Myocyte (in vitro differentiated cells): Measurements from ENCODE around the gene PAK6. TPM values are rescaled to one million over a fixed set of nuclear protein-coding genes. Genes with fewer than 3 reads are reported as not detected.
A peak's percentile ranks its signal among the peaks of the same experiment; 100 is the strongest.

Experiments
- DNase-seq: peaks from one replicate; pipeline ENCODE4 v3.0.0-alpha.2; 2012; ENCODE audit warnings: low read depth
- total RNA-seq: library from RNA; depleted of rRNA; stranded (reverse); fragments of >200 nt; gene quantifications from 2 replicates; pipeline ENCODE4 v1.2.3, GENCODE V29; 2014

The PAK6 gene
- total RNA-seq, 1 donor from 2014 or later: 0.48 TPM

DNA sequence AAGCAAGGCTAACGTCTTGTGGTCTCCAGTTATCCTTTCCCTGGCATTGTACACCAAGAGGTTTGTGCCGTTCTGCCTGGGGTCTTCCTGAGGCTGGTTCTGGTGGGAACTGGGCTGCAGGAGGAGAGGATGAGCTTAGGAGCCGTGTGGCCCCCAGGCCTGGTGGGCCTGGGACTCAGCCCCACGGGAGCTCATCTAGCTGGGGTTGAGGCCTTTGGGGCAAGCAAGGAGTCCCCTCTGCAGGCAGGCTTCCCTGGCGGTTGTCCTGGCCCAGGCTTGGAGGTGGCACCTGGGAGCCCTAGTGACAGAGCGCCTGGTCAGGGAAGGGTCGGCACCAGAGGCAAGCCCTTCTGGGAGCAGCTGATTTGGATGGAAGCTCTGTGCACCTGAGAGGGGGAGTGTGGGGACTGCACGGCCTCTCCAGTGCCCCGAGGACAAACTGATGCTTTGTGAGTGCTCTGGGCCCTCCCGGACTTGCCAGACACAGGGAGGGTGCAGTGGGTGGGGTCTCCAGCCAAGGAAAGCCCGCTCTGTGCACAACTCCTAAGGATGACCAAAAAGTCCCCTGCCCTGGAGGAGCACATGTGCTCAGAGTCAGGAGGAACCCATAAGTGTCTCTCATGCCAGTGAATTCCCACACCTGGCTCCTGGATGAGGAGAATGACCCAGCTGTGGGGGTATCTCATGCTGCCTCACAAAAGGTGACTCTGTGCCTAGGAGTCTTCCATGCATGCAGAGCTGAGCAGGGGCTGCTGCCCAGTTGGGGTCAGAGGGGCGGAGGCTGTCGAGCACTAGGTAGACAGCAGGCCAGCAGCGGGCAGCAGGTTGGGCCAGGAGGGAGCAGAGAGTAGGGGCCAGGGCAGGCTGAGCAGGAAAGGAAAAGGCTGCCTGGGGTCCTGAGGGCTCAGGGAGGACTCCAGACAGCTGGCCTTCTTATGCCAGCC lies 2.7 kb downstream of the PAK6 start:
- no peak for DNase-seq

DNA sequence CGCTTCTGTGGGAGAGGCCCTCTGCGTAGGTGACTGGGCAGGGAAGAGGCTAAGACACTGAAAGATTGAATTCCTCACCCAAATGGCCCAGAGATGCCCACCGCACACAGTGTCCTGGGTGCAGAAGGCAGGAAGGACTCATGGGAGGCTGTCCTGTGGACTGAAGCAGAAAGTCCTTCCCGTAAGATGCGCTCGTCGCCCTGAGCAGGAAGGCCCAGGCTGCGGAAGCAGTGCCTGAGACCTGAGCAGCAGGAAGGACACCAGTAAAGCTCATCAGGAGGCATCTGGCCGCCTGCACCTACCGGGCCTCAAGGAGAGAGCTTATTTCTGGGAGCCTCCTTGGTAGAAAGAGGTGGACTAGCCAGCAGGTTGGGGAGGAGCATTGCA lies 3.3 kb downstream of the PAK6 start:
- DNase-seq: no peak

DNA sequence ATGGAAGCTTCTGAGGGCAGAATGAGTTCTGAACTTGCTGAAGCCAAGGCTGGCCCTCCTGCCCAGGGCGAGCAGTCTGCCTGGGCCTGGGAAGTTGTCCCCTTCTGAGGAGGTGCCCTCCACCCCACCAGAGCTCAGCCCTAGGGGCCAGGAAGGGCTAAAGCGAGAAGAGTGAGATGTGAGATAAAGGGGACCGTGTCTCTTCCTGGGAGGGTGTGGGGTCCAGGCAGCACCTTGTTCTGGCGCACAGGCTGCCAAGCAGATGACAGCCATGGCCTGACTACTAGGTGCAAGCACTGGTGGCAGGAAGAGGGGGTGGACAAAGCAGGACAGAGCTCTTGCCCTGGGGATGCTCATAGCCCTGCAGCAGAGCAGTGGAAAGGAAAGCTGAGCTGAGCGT lies 3.7 kb downstream of the PAK6 start:
- no peak for DNase-seq

DNA sequence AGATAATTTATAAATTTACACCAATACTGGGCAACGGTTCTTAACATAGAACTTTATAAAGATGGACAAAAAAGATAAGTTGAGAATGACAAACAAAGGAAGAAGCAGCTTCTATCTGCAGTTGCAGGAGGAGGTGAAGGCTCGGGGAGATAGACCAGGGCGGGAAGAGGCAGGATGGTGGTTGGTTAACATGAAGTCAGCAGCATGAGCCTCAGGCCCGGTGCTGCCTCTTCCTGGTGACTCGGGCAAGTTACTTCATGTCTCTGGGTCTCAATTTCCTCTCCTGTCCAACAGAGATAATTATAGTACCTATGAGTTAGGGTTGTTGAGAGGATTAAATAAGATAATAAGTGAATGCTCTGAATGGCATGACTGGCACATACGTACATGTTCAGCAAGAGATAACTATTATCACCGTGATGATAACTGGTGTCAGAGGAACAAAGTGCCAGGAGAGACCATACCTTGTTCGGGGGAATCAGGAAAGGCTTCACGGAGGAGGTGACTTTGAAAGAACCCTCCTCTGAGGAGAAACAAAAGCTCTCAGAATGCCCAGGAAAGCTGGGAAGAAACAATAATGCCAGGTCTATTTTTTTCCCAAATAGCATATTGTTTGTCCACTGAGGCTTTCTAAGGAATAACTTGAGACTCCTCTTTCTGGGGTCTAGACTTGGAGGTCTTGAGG lies 4.4 kb downstream of the PAK6 start:
- DNase-seq: no peak

DNA sequence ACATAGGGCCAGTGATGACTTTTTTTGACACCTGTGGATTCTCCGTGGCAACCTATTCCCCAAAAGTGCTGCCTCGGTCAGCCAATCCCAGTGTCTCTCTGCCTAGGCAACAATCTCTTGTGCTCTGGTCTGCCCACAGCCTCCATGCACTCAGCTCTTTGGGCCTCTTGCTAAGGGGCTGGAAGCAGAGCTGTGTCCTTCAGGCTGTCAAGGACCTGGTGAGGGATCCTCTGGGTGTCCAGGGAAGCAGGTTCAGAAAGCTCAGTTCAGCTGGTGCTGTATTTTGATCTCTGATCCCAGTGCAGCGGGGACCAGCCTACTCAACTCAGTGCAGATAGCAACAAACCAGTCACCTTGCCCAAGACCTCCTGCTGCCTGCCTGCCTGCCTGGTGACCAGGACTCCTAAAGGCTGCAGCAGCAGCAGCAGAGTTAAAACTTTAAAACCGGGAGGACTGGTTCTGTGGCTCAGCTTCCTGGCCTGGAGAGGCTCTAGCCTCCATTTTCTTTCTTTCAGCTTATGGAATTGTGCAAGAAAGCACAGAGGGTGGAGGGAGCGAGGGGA lies 6.2 kb downstream of the PAK6 start:
- DNase-seq: no peak

DNA sequence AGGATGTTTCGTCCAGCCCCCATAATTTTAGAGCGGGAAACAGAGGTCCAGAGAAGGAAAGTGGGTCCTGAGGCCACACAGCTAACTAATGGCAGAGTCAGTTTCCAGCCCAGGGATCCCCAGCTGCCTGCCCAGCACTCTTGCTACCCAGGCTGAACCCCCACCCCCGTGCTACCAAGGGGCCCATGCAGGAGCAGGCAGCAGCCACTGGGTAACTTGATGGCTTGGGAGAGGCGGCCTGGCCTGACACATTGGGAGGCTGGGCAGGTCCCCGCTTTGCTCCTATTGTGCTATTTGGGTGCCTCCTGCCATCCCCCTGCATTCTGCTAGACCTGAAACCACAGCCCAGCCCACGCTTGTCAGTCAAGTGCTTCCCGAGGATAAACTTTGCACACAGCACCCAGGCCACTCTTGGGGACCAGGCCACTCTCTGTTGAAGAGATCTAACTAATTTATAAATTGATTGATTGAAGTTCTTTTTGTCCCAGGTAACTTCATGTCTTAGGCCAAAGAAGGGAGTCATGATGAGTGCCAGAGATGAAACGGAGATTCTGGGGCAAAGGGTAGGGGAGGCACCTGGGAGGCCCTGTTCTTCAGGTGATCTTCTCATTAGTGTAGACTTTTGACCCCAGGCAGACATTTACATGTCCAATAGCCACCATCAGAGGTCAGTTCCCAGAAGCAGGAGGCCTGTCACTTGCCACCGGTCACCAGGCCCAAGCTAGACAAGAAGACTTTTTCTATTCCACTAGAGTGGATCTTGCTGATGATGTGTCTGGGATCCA lies 7.0 kb downstream of the PAK6 start:
- no peak for DNase-seq

DNA sequence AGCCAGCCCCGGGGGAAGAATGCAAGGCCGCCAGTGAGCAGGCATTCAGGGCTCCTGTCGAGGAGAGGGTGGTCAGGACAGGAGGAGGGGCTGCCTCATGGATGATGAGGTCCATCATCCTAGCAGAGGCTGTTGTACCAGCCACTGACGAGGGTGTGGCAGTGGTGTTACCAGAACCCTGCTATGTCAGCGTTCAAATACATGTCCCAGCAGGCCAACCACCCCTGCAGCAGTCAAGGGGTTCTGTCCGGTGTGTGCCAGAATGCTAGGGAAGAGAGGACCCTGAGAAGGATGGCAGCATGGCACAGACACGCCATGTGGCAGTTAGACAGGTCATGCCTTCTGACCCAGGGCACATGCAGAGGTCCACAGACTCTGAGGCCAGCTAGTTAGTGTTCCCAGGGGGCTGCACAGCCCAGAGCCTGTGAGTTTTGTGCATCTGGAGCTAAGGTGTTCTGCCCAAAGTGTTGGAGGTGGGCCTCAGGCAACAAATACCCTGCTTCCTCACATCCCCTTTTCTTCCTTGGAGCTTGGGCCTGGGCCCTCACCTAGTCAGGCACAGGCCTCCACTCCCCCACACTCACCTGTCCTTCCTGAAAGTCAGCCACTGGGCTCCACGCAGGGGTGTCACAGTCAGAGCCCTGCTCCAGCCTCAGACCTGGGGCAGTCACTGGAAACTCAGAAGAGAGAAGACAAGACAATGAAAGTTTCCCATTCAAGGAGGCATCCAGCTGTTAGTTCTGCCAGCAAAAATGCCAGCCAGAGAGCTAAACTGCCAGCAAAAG lies 7.8 kb downstream of the PAK6 start:
- DNase-seq: no peak

DNA sequence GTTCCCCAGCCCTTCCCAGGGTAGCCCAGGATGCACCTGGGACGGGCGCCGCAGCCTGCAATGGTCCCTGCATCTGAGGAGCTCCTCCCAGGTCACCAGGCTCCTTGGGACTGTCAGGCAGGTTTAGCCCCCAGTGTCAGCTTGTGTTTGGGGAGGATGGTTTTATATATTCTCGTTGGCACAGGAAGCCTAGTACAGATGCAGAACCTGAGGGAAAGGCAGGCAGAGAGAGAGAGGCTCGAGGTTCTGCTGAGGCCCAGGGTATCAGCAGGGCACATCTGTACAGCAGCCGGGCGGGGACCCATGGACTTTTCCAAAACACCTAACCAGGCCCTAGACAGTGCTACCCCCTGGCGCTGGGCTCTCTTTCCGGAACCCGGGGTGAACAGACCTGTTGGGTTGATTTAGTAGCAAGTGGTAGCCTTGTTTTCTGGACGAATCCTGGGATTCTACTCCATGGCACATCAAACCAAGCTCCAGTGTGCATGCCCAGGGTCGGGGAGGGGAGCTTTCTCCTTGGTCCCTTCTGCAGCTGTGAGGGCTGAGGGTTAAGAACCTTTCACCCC lies 8.6 kb downstream of the PAK6 start:
- no peak for DNase-seq

DNA sequence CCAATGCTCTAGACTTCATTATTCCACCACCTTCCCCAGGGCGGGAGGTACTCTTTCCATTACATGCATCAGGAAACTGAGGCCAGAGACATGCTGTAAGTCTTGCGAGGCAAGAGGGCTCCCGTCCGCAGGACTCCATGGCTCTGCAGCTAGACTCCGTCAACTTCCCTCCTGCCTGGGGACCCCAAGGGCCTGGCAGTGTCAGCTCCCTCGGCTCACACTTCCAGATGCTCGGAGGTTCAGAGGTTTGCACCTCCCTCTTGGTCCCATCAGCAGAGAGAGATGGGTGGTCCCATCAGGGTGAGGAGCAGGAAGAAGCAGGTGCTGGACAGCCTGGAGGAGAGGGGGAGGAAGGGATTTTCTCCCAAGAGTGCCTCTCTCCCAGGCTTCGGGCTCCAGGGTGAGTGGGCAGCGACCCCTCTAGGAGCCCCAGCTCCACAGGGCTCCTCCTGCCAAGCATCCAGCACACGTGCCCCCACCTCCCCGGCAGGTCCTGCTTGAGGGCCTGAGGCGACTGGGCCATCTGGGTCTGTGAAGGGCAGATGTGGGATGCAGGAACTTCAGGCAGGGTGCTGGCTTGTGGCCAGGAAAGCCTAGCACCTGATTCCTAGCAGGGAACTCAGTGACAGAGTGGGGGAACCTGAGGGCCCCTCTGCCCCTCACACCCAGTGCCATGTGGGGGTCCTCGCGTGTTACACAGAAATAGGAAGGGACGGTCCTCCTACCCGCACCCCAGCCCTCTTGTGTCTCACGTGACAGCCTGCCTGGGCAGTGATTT lies 9.3 kb downstream of the PAK6 start:
- no peak for DNase-seq

DNA sequence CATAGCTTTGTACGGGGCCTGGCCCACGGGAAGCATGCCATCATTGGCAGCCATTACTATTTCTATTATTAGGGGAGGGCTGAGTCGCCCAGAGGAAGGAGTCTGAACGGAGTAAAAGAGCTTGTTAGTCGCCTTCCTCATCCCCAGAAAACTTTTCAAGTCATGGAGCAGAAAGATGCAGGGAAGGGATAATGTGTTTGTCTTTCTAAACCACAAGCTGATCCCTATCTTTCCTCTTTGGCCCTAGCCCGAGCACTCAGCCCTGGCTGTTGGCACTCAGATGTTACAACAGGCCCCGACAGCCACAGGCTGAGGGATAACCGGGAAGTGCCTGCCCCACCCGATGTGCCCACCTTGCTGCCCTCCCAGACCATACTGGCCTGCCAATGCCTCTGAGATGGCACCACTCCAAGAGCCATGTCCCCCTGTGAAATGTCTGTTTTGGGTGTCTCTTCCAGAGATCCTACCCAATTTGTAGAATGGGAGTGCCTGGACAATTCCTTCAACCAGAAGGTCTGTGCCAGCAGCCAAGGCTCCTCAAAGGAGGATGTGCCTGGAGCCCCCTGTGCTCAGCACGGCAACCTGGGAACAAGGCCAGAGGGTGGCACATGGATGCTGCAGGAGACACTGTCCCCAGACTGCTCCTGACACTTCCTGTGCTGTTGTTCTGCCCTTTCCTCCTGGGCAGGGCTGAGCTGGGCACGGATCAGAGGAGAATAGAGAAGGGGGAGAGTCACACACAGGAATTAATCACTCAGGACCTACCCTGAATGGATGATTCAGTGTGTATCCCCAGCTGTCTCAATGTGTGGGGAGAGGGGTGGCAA lies 10.8 kb downstream of the PAK6 start:
- peak; percentile 35 for DNase-seq

DNA sequence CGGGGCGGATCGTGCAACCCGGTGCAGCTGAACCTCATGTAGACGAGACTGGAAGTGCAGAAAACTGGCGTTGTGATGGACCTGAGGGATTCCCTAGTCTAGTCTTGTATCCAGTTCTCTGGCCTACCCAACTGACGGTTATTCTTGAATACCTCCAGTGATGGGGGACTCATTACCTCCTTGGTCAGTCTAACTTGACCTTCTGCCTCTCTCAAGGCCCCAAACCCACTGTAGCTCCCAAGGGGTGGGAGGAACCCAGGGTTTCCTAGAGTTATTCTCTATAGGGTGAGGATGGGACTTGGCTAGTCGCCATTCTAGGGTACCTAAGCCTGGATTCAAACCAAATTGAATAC lies 11.4 kb downstream of the PAK6 start:
- DNase-seq: no peak

DNA sequence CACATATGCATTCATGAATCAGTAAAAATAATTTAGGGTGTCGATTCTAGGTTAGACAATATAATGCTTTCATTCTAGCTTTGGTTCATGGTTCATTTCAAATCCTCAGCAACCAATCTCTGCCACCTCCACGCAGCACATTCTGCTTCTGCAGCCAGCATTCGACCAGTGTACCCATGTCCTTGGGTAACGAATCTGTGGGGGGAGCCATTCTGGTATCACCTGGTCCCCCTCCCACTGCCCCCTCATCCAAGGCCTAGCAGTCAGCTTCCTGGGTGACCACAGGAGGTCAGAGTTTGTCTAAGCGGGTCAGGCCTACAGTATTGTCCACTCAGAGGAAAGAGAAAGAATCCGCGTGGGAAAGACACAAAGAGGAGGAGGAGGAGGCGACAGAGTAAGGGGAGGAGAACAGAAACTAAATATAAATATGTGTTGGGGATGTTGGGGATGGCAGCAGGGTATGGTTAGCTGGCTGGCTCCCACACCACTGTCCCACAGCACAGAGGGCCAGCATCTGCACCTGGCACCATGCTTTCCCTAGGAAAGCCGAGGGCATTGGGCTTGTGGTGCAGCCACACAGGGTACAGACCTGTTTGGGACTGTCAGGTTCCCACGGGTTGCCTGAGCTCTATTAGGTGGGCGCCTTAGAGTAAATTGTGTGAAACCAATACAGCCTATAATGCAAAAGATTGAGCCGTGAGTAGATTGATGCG lies 12.1 kb downstream of the PAK6 start:
- DNase-seq: no peak

DNA sequence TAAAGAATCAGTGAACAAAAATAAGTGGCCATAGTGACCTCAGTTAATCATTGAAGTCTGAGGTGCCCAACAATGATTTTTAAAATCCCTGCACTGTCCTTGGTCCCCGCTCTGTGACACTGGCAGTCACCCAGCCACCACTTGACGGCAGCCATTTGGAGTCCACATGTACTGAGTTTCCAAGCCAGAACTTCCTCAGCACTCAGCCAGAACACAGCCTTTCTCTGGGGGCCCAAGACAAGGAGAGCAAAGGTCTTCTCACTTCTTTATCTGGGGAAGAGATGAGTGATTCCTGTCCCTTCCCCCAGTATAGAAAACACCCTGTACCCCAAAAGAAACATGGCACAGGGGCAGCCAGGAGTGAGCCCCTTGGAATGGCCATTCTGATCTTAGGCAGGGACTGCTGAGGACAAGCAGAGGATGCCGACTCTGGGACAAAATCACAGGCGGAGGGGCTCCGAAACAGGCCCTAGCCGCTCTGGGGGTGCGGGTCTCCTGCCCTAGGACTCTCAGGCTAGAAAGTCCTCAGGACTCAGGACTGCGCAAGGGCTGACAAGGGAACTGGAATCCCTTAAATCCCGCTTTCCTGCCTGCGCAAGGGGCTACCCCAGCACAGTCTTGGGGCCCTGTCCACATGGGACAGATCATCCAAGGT lies 12.8 kb downstream of the PAK6 start:
- no peak for DNase-seq

DNA sequence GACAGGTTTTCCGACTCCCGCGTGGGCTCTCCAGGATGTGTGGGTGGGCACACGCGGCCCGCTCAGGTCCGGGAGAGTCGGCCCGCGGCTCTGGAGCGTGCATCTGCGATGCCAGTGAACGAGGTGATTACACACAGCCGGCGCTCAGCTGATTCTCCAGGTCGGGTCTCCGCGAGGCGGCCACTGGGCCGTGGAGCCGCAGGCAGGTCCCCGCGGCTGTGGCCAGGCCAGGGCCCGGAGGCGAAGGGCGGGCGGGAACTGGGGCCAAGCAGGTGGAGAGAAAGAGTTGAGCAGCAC lies 13.2 kb downstream of the PAK6 start:
- no peak for DNase-seq

DNA sequence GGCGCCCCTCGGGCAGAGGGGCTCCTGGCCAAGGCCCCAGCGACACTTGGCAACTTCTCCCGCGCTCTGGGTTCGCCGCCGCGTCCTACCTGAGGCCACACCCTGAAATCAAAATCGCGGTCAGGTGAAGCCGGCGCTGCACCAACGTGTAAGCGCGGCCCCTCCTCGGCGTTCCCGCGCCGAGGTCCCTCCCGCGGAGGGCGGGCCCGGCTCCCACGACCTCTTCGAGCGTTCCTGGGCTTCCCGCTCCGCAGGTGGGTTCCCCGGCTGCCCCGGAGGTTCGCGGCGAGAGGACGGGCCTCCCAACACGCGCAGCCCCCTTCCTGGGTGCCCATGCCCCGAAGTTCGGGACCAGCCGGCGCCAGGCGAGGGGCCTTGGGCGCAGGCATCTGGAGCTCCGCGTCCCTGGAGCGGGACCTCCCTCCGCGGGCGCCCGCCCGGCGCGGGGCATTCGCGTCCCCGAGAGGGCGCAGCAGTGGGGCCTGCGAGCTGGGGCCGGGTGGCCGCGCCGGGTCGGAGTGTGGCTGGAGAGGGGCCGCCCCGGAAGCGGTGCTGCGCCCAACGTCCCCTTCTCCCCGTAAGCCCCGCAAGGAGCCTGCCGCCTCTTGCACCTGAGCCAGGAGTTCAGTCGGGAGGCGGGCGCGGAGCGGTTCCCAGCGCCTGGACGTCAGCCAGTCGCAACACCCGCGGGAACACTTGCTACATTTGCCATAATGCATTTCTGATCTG lies 13.7 kb downstream of the PAK6 start:
- DNase-seq: no peak

DNA sequence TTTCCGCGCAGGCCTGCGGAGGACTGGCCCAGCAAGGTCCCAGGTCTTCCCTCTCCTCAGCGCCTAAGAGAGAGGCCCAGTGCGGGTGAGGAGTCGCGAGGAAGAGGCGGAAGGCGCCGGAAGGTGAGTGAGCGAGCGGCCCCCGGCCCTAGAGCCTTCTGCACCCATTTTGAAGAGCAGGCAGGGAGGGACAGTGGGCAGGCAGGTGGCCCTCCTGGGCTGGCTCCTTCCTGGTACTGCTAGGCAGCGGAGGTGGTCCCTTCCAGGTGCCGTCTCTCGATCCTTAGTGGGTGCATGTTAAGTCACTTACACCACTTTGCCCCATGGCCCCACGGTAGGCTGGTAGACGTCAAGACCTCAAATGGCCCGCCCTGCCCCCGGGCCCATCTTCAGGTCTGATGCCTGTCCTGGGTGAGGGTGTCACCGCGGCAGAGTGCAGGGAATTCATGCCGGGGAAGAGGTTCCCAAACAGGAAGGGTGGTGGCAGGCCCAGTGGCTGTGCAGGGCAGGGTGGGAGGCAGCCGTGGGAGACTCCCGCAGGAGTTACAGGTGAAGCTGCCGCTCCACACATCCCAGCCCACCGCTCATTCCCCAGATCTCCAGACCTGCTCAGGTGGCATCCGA lies 14.4 kb downstream of the PAK6 start:
- DNase-seq: no peak

DNA sequence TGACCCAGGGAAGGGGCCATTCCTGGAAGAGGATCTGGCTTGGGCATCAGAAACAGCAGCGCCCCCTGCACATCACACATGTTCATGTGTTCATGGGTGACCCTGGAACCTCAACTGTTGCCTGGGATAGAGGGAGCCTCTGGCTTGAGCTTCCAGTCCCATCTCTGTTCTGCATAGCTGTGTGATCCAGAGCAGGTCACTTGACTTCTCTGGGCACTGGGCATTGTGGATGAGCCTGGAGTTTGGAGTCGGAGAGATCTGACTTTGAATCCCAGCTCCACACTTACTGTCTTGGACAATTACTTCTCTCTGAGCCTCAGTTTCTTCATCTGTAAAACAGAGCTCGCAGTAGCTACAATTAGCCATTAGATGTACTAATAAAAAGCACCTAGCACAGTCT lies 15.6 kb downstream of the PAK6 start:
- no peak for DNase-seq
